Keratinocyte (primary cell): ENCODE measurements around the gene PDK4. TPM values are rescaled to one million over a fixed set of nuclear protein-coding genes. Genes with fewer than 3 reads are reported as not detected.

ENCODE experiments used
- DNase-seq: peaks from one replicate; pipeline ENCODE4 v3.0.0-alpha.2; 2011; ENCODE audit warnings: low read depth, missing footprints, low spot score
- FAIRE-seq: peaks from 2 replicates; lab custom pipeline; 2011; peaks lifted over from hg19 to GRCh38; lab: Jason Lieb, UNC
- H2AFZ ChIP-seq: 2 replicates; pipeline ENCODE4 v1.6.0; 2012; ENCODE audit warnings: low read length, control low read depth, inconsistent platforms; ENCODE audit not compliant: control insufficient read depth
- H3K27ac ChIP-seq: 2 replicates; pipeline ENCODE4 v1.5.1; 2011; ENCODE audit warnings: low read length; ENCODE audit not compliant: control insufficient read depth, insufficient read depth
- H3K27me3 ChIP-seq: 3 replicates; pipeline ENCODE4 v1.6.0; 2011; ENCODE audit warnings: low read length; ENCODE audit not compliant: control insufficient read depth, insufficient read depth; ENCODE audit errors: extremely low read depth
- H3K36me3 ChIP-seq, 2 experiments: 2 replicates in 1 of 2; 3 replicates in 1 of 2; pipeline ENCODE4 v1.5.1; 2011; ENCODE audit warnings: low read length in 2 of 2, mild to moderate bottlenecking in 1 of 2; ENCODE audit not compliant: control insufficient read depth in 2 of 2, insufficient read depth in 2 of 2; ENCODE audit errors: extremely low read depth in 1 of 2
- H3K4me1 ChIP-seq: 3 replicates; pipeline ENCODE4 v1.5.1; 2011; ENCODE audit warnings: low read length; ENCODE audit not compliant: control insufficient read depth, insufficient read depth; ENCODE audit errors: extremely low read depth
- H3K4me2 ChIP-seq: 3 replicates; pipeline ENCODE4 v1.6.0; 2011; ENCODE audit warnings: low read depth, low read length; ENCODE audit not compliant: control insufficient read depth, insufficient read depth; ENCODE audit errors: extremely low read depth
- H3K4me3 ChIP-seq, 3 experiments: fragments of 200-600 bp in 1 of 3; sonication (generic) in 1 of 3; 2 replicates in 2 of 3; 3 replicates in 1 of 3; pipeline ENCODE4 v1.5.1; 2011 to 2016; ENCODE audit warnings: low read length in 3 of 3, mild to moderate bottlenecking in 3 of 3, control low read depth in 2 of 3, inconsistent platforms in 1 of 3, low read depth in 1 of 3, mixed read lengths in 1 of 3, mixed run types in 1 of 3, moderate library complexity in 1 of 3; ENCODE audit not compliant: control insufficient read depth in 2 of 3, insufficient read depth in 2 of 3; ENCODE audit errors: extremely low read depth in 1 of 3
- H3K79me2 ChIP-seq: 2 replicates; pipeline ENCODE4 v1.6.0; 2012; ENCODE audit warnings: low read length; ENCODE audit not compliant: control insufficient read depth, insufficient read depth
- H3K9ac ChIP-seq: 3 replicates; pipeline ENCODE4 v1.6.0; 2011; ENCODE audit warnings: low read length; ENCODE audit not compliant: control insufficient read depth, insufficient read depth; ENCODE audit errors: extremely low read depth
- H3K9me1 ChIP-seq: 3 replicates; pipeline ENCODE4 v1.6.0; 2011; ENCODE audit warnings: low read length; ENCODE audit not compliant: control insufficient read depth, insufficient read depth; ENCODE audit errors: extremely low read depth
- H3K9me3 ChIP-seq: 2 replicates; pipeline ENCODE4 v1.5.1; 2012; ENCODE audit warnings: low read depth, low read length; ENCODE audit not compliant: control insufficient read depth
- H4K20me1 ChIP-seq: 3 replicates; pipeline ENCODE4 v1.6.0; 2011; ENCODE audit warnings: low read length; ENCODE audit not compliant: control insufficient read depth, insufficient read depth; ENCODE audit errors: extremely low read depth
- EZH2 ChIP-seq: IDR thresholded peaks from one replicate; pipeline ENCODE4 v1.6.1; 2012; ENCODE audit warnings: inconsistent platforms, mild to moderate bottlenecking, low read length, moderate library complexity
- dilution Hi-C: fragments of 300-500 bp; cut with MboI; formaldehyde crosslinking; loops from one replicate; pipeline ENCODE4 v1.7.0; 2020; ENCODE audit warnings: low sequenced_read_pairs; ENCODE audit not compliant: extremely low pct_ligation_motif_present
- polyA plus RNA-seq, 5 experiments: library from polyadenylated mRNA; depleted of rRNA in 3 of 5; stranded (reverse) in 3 of 5; stranded (forward) in 1 of 5; unstranded in 1 of 5; fragments of >200 nt; gene quantifications; 1 replicate in 1 of 5; 2 replicates in 3 of 5; 3 replicates in 1 of 5; pipeline versions ENCODE4 v1.2.1 to v1.2.3, GENCODE V29; 2011 to 2012; ENCODE audit warnings: missing spikeins in 2 of 5, low read depth in 1 of 5, low replicate concordance in 1 of 5
- TF ChIP-seq, protein P1 (sequence below), 3 experiments: IDR thresholded peaks in 1 of 3; conservative IDR thresholded peaks in 1 of 3; optimal IDR thresholded peaks in 1 of 3; 2 replicates in 2 of 3; 3 replicates in 1 of 3; pipeline versions ENCODE3 to v1.5.1; 2011; ENCODE audit warnings: low read length in 3 of 3, mild to moderate bottlenecking in 3 of 3, moderate library complexity in 2 of 3, control low read depth in 1 of 3, inconsistent platforms in 1 of 3; ENCODE audit not compliant: insufficient read depth in 2 of 3; ENCODE audit errors: extremely low read depth in 1 of 3

PDK4 gene
- polyA plus RNA-seq, 1 donor (not counting 4 experiments of a cell fraction or from before 2014, with no cell fraction given) = not detected

DNA sequence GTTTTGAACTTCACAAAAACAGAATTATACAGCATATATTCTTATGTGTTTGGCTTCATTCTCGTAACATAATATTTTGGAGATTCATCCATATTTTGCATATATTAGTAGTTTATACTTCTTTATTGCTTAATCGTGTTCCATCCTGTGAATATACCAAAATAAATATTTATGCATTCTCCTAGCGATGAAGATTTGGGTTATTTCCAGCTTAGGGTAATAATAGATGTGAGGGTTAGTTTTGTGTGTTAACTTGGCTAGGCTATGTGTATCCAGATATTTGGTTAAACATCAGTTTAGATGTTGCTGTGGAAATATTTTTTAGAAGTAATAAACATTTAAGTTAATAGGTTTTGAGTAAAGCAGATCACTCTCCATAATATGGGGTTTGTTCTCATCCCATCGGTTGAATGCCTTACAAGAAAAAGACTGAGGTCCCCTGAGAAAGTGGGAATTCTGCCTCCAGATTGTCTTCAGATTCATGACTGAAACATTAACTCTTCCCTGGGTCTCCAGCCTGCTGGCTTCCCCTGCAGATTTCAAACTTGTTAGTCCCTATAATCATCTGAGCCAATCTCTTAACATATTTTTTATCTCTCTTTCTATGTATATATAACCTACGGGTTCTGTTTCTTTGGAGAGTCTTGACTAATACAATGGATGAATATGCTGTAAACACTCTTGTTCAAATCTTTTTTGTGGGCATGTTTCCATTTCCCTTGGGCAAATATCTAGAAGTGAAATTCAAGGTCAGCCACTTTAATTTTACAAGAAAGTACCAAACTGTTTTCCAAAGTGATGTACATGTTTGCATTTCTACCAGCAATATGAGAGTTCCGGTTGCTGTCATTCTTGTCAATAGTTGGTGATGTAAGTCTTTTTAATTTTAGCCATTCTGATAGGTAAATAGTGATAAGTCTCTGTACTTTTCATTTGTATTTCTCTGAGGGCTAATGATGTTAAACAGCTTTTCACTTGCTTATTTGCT, 48.7 kb downstream of the PDK4 start:
- no peak overlapping the region for H3K9ac ChIP-seq
- H3K4me1 ChIP-seq = peaks cover 14% of the 10 kb centered on the region
- TF ChIP-seq EZH2 = no peak
- TF ChIP-seq, protein P1, sequence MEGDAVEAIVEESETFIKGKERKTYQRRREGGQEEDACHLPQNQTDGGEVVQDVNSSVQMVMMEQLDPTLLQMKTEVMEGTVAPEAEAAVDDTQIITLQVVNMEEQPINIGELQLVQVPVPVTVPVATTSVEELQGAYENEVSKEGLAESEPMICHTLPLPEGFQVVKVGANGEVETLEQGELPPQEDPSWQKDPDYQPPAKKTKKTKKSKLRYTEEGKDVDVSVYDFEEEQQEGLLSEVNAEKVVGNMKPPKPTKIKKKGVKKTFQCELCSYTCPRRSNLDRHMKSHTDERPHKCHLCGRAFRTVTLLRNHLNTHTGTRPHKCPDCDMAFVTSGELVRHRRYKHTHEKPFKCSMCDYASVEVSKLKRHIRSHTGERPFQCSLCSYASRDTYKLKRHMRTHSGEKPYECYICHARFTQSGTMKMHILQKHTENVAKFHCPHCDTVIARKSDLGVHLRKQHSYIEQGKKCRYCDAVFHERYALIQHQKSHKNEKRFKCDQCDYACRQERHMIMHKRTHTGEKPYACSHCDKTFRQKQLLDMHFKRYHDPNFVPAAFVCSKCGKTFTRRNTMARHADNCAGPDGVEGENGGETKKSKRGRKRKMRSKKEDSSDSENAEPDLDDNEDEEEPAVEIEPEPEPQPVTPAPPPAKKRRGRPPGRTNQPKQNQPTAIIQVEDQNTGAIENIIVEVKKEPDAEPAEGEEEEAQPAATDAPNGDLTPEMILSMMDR (optimal IDR thresholded peaks at IDR 0.05 in 1 of 3, IDR thresholded peaks at IDR 0.05 in 1 of 3, conservative IDR thresholded peaks at IDR 0.05 in 1 of 3; ENCODE audit: extremely low read depth in 1 of 3, insufficient read depth in 2 of 3, low read length in 3 of 3) = no peak
- no peak for FAIRE-seq
- H3K4me3 ChIP-seq = no peak overlapping the region
- H3K9me1 ChIP-seq = no peaks in the 10 kb centered on the region
- H3K4me2 ChIP-seq = no peak overlapping the region
- no peak overlapping the region for H2AFZ ChIP-seq
- H3K9me3 ChIP-seq = no peaks in the 10 kb centered on the region
- peaks cover 4% of the 10 kb centered on the region for H3K27me3 ChIP-seq
- H4K20me1 ChIP-seq = no peaks in the 10 kb centered on the region
- dilution Hi-C loops = no loop called here
- DNase-seq = no peak
- no peaks in the 10 kb centered on the region for H3K79me2 ChIP-seq
- no peaks in the 10 kb centered on the region for H3K36me3 ChIP-seq
- no peak overlapping the region for H3K27ac ChIP-seq

DNA sequence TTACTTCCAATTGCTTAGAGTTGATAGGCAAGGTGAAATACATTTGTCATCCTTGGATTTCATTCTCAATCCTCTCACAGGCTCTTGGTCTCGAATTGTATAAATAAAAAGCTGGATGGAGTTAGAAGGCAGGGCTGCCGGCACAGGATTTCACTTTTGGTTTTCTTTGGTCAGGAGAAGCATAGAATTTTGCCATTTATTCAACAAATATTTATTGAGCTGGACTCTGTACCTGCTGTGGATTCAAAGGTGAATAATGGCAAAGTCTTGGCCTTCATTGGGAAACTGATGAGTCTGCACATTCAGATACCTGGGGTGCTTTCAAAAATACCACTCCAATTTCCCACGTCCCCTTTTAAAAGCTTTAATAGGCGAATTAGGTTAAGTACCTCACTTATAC, 49.7 kb downstream of the PDK4 start:
- Histone ChIP-seq H3K27ac (no peak overlapping the region), H3K4me3 (no peak overlapping the region), H3K79me2 (no peaks in the 10 kb centered on the region), H3K27me3 (peaks cover 4% of the 10 kb centered on the region), H4K20me1 (no peaks in the 10 kb centered on the region), H3K36me3 (no peaks in the 10 kb centered on the region), H3K4me1 (peaks cover 14% of the 10 kb centered on the region), H3K4me2 (no peak overlapping the region), H3K9me1 (no peaks in the 10 kb centered on the region), H3K9me3 (no peaks in the 10 kb centered on the region), H3K9ac (no peak overlapping the region), H2AFZ (no peak overlapping the region)
- no peak for TF ChIP-seq EZH2
- TF ChIP-seq, protein P1 (optimal IDR thresholded peaks at IDR 0.05 in 1 of 3, IDR thresholded peaks at IDR 0.05 in 1 of 3, conservative IDR thresholded peaks at IDR 0.05 in 1 of 3; ENCODE audit: extremely low read depth in 1 of 3, insufficient read depth in 2 of 3, low read length in 3 of 3) = no peak
- dilution Hi-C loops = no loop called here
- DNase-seq = no peak
- FAIRE-seq = no peak
